Measurements from ENCODE around the gene PIF1. TPM values are rescaled to one million over a fixed set of nuclear protein-coding genes. Genes with fewer than 3 reads are reported as not detected.

PIF1 gene
- total and polyA plus RNA-seq, 8 donors = 0.46 to 58.8 (median 2.4) TPM

- H3K27me3 ChIP-seq = no peaks in the 10 kb centered on the region
- H3K4me3 ChIP-seq = no peak overlapping the region
- H3K36me3 ChIP-seq = peaks cover 18 to 37% (median 26%) of the 10 kb centered on the region in 4 donors
- H3K27ac ChIP-seq = peak overlapping the region in 3 of 5 donors; percentile 93 to 98 (median 95)
- 80 to 91% (median 80%) methylated on average over 3 of the region's 3 CpGs for WGBS, 5 donors
- TF ChIP-seq POLR2AphosphoS5 (IDR thresholded peaks at IDR 0.05) (no peak), EP300 (IDR thresholded peaks at IDR 0.05) (no peak), CTCF (IDR thresholded peaks at IDR 0.05) (no peak), POLR2A (IDR thresholded peaks at IDR 0.05) (no peak)
- H3K9me3 ChIP-seq = no peaks in the 10 kb centered on the region
- no peak for DNase-seq
- peaks cover 40 to 95% (median 66%) of the 10 kb centered on the region in 4 donors for H3K4me1 ChIP-seq
- intact Hi-C loops (cut with DNase I; ENCODE audit: low total_unique reads) = no loop called here
Measured at GRCh38 chr15:64847016-64847415, 21.6 kb upstream of the PIF1 start.

DNA sequence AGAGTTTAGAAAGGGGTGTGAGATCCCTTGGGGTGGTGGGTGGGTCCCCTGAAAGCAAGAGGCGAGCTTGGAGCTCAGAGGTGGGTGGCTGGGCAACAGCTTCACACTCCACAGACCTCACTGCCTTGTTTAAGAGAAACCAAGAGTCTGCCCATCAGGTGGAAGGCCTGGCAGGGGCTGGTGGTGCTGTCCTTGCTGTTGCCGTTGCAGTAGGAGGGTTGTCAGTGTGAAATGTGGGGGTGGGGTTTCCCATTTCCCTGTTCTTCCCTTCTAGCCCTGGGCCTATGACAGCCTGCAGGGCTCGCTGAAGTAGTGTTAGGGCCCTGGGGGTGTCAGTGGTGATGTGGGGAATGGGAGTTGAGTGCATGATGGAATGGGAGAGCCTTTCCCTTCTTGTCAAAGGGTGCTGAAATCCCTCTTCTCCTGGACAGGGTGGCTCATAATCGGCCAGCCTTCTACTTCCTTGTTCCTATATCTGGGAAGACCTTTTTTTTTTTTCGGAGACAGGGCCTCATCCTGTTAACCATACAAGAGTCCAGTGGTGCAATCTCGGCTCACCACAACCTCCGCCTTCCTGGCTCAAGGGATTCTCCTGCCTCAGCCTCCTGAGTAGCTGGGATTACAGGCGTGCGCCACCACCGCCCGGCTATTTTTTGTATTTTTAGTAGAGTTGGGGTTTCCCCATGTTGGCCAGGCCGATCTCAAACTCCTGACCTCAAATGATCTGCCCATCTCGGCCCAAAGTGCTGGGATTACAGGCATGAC, 20.6 kb upstream of the PIF1 start:
- intact Hi-C loops (cut with DNase I; ENCODE audit: low total_unique reads) = no loop called here
- H3K36me3 ChIP-seq = peaks cover 18 to 37% (median 26%) of the 10 kb centered on the region in 4 donors
- no peaks in the 10 kb centered on the region for H3K27me3 ChIP-seq
- peak overlapping the region in 4 of 5 donors; percentile 93 to 98 (median 96) for H3K27ac ChIP-seq
- WGBS, 5 donors = 71 to 79% (median 77%) methylated on average over 13 of the region's 13 CpGs
- TF ChIP-seq POLR2AphosphoS5 (IDR thresholded peaks at IDR 0.05) (no peak), POLR2A (IDR thresholded peaks at IDR 0.05) (no peak), CTCF (IDR thresholded peaks at IDR 0.05) (no peak), EP300 (IDR thresholded peaks at IDR 0.05) (no peak)
- H3K4me1 ChIP-seq = peaks cover 34 to 87% (median 58%) of the 10 kb centered on the region in 4 donors
- no peak for DNase-seq
- peak overlapping the region in 3 of 4 donors; percentile 77 to 96 (median 93) for H3K4me3 ChIP-seq
- H3K9me3 ChIP-seq = no peaks in the 10 kb centered on the region

DNA sequence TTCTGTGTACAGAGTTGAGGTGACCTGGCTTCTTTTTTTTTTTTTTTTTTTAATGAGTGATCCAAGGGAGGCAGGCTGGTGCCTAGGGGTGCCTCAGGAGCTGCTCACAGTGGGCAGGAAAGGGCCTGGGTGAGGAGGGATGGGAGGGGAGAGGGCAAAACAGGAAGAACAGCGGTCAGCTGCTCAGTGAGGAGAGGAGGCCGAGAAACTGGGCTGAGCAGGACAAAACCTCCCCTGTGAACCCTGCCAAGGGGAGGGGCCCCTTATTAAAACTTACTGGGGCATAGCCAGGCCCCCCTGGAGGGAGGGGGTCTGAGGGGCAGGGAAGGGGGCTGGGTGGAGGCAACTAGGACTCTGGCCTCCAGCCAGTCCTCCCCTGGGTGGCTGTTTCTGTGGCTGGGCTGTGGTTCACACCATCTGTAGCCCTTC, 19.8 kb upstream of the PIF1 start:
- peak in 1 of 2 donors; percentile 70 for DNase-seq
- peaks cover 27 to 86% (median 61%) of the 10 kb centered on the region in 4 donors for H3K4me1 ChIP-seq
- H3K27ac ChIP-seq = peak overlapping the region in 4 of 5 donors; percentile 93 to 98 (median 96)
- TF ChIP-seq CTCF (IDR thresholded peaks at IDR 0.05) (no peak), POLR2A (IDR thresholded peaks at IDR 0.05) (no peak), POLR2AphosphoS5 (IDR thresholded peaks at IDR 0.05) (no peak), EP300 (IDR thresholded peaks at IDR 0.05) (no peak)
- no peaks in the 10 kb centered on the region for H3K9me3 ChIP-seq
- peak overlapping the region; percentile 77 to 96 (median 94) for H3K4me3 ChIP-seq
- H3K36me3 ChIP-seq = peaks cover 17 to 33% (median 21%) of the 10 kb centered on the region in 4 donors
- intact Hi-C loops (cut with DNase I; ENCODE audit: low total_unique reads) = no loop called here
- WGBS, 5 donors = 18 to 50% (median 32%) methylated on average over 2 of the region's 2 CpGs
- no peaks in the 10 kb centered on the region for H3K27me3 ChIP-seq

GRCh38 chr15:64844576-64845145, 19.2 kb upstream of the PIF1 start:
- intact Hi-C loops (cut with DNase I; ENCODE audit: low total_unique reads) = no loop called here
- peak overlapping the region in 4 of 5 donors; percentile 93 to 98 (median 96) for H3K27ac ChIP-seq
- peaks cover 12 to 28% (median 16%) of the 10 kb centered on the region in 4 donors for H3K36me3 ChIP-seq
- no peak for DNase-seq
- H3K9me3 ChIP-seq = no peaks in the 10 kb centered on the region
- WGBS, 5 donors = 27 to 48% (median 40%) methylated on average over 6 to 8 of the region's 8 CpGs
- H3K4me1 ChIP-seq = peaks cover 27 to 80% (median 59%) of the 10 kb centered on the region in 4 donors
- H3K27me3 ChIP-seq = no peaks in the 10 kb centered on the region
- H3K4me3 ChIP-seq = peak overlapping the region; percentile 77 to 96 (median 94)
- no peak for TF ChIP-seq EP300 (IDR thresholded peaks at IDR 0.05)
- TF ChIP-seq POLR2A (IDR thresholded peaks at IDR 0.05) = no peak
- no peak for TF ChIP-seq CTCF (IDR thresholded peaks at IDR 0.05)
- TF ChIP-seq POLR2AphosphoS5 (IDR thresholded peaks at IDR 0.05) = no peak
